Upper lobe of right lung (tissue), 1 donor: Measurements from ENCODE around the gene MCOLN1. TPM values are rescaled to one million over a fixed set of nuclear protein-coding genes. Genes with fewer than 3 reads are reported as not detected.

Experiments used
- ATAC-seq: fragments of 200-7000 bp; cut with Tn5 transposase; one replicate; pipeline ENCODE4 v1.9.1; 2020; ENCODE audit warnings: mild to moderate bottlenecking, moderate library complexity
- DNase-seq: peaks from one replicate; pipeline ENCODE4 v3.0.0-alpha.2; 2020
- H3K27ac ChIP-seq: fragments of 200-600 bp; one replicate; pipeline ENCODE4 v1.8.0; 2022
- H3K27me3 ChIP-seq: fragments of 200-600 bp; one replicate; pipeline ENCODE4 v1.8.0; 2022; ENCODE audit warnings: mild to moderate bottlenecking
- H3K36me3 ChIP-seq: fragments of 200-600 bp; one replicate; pipeline ENCODE4 v1.8.0; 2022
- H3K4me1 ChIP-seq: fragments of 200-600 bp; one replicate; pipeline ENCODE4 v1.8.0; 2022
- H3K4me3 ChIP-seq: fragments of 200-600 bp; one replicate; pipeline ENCODE4 v1.8.0; 2022; ENCODE audit warnings: mild to moderate bottlenecking
- H3K9me3 ChIP-seq: fragments of 200-600 bp; one replicate; pipeline ENCODE4 v1.8.0; 2022
- CTCF ChIP-seq: fragments of 200-600 bp; IDR thresholded peaks from one replicate; pipeline ENCODE4 v1.8.0; 2022; ENCODE audit warnings: antibody characterized with exemption
- intact Hi-C: fragments of 100-400 bp; cut with DNase I; formaldehyde crosslinking; loops from one replicate; pipeline ENCODE4 v1.11.0; 2022
- total RNA-seq: library from RNA; stranded (reverse); fragmentation: NEBNext Ultra II Directional; extraction: Animal tissue kit (Norgen Biotek cat#: 25700); gene quantifications from one replicate; pipeline ENCODE4 v1.2.1, GENCODE V29; 2021
- donor health status: DM: no; HTN: yes; CAD: no; lungs with severe emphysema.

Gene MCOLN1
- total RNA-seq, 1 donor from 2014 or later, result 55.0 TPM

GRCh38 chr19:7528192-7528519 is 5.7 kb downstream of the MCOLN1 start:
- H3K27me3 ChIP-seq, result no peaks in the 10 kb centered on the region
- peaks cover 56% of the 10 kb centered on the region for H3K36me3 ChIP-seq
- intact Hi-C loops, result no loop called here
- DNase-seq, result no peak
- TF ChIP-seq CTCF, result no peak
- no peak overlapping the region for H3K4me3 ChIP-seq
- no peak for ATAC-seq
- no peaks in the 10 kb centered on the region for H3K9me3 ChIP-seq
- H3K4me1 ChIP-seq, result peaks cover 10% of the 10 kb centered on the region
- no peak overlapping the region for H3K27ac ChIP-seq

- TF ChIP-seq CTCF, result no peak
- ATAC-seq (no peak), DNase-seq (no peak)
- Histone ChIP-seq H3K27me3 (no peaks in the 10 kb centered on the region), H3K36me3 (peaks cover 56% of the 10 kb centered on the region), H3K27ac (no peak overlapping the region), H3K4me1 (peaks cover 9% of the 10 kb centered on the region), H3K9me3 (no peaks in the 10 kb centered on the region), H3K4me3 (no peak overlapping the region)
- intact Hi-C loops, result no loop called here
Observed at GRCh38 chr19:7528522-7529245, 6.3 kb downstream of the MCOLN1 start.

GRCh38 chr19:7529246-7529600 is 6.8 kb downstream of the MCOLN1 start:
- Histone ChIP-seq H3K9me3 (no peaks in the 10 kb centered on the region), H3K4me3 (no peak overlapping the region), H3K36me3 (peaks cover 56% of the 10 kb centered on the region), H3K27me3 (no peaks in the 10 kb centered on the region), H3K4me1 (peaks cover 5% of the 10 kb centered on the region), H3K27ac (no peak overlapping the region)
- no peak for DNase-seq
- intact Hi-C loops, result no loop called here
- no peak for ATAC-seq
- TF ChIP-seq CTCF, result no peak

GRCh38 chr19:7529610-7530490 is 7.4 kb downstream of the MCOLN1 start:
- ATAC-seq (no peak), DNase-seq (no peak)
- Histone ChIP-seq H3K27me3 (no peaks in the 10 kb centered on the region), H3K4me3 (no peak overlapping the region), H3K4me1 (peaks cover 5% of the 10 kb centered on the region), H3K9me3 (no peaks in the 10 kb centered on the region), H3K36me3 (peaks cover 56% of the 10 kb centered on the region), H3K27ac (no peak overlapping the region)
- intact Hi-C loops, result no loop called here
- TF ChIP-seq CTCF, result no peak

- Histone ChIP-seq H3K4me1 (peaks cover 11% of the 10 kb centered on the region), H3K9me3 (no peaks in the 10 kb centered on the region), H3K27ac (peak overlapping the region; percentile 88), H3K27me3 (no peaks in the 10 kb centered on the region), H3K36me3 (peaks cover 46% of the 10 kb centered on the region), H3K4me3 (peak overlapping the region; percentile 97)
- DNase-seq, result peak; percentile 84
- intact Hi-C loops, result no loop called here
- no peak for ATAC-seq
- TF ChIP-seq CTCF, result no peak
Observed at GRCh38 chr19:7533281-7533885, 11.0 kb downstream of the MCOLN1 start.
